Activated CD4-positive, CD25-positive, alpha-beta regulatory T cell treated with anti-CD3 and anti-CD28 coated beads, Interleukin-2, amount 50 U/mL, for 72 hours (primary cell): Measurements from ENCODE around the gene DLGAP4.
A peak's percentile ranks its signal among the peaks of the same experiment; 100 is the strongest.
"Not testable (repeated sequence)": the region's sequence is repeated elsewhere in the genome, so short reads cannot be mapped to it uniquely, and the experiment has no call there.

Source experiments
- DNase-seq: peaks from one replicate; pipeline ENCODE4 v3.0.0; 2021

The DLGAP4 gene

DNA sequence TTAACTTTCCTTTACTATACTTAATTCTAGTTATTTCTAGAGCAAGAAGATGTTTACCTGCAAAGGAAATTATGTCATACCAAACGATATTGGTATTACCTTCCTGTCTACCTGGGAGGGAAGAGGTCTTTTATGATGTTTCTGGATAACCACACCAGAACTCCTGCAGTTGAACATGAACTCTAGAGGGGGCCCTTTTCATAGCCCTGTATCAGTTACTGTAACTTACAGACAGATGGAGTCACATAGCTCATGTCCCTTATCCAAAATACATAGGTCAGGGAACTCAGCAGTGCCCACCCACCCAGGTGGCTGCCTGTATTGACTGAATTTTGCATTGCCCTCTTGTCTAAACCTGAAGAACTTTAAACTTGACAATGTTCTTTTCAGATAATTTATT lies 200.1 kb downstream of the DLGAP4 start:
- no peak for DNase-seq

DNA sequence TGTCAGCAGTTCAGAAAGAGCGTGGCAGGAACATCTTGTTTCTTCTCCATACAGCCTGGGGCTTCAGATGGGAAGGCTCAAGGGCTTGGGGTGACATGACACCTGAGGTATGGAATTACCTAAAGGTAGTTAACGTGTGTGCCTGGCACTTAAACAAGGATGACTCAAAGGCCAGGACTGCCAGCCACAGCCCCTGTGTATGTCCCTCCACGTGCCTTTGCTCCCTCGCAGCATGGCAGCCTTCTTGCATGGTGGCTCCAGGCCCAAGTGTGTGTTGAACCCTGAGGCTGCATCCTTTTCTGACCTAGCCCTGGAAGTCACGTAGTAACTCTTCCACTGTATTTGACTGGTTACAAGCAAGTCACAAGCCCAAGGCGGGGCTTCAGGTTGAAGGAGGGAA lies 201.6 kb downstream of the DLGAP4 start:
- no peak for DNase-seq

DNA sequence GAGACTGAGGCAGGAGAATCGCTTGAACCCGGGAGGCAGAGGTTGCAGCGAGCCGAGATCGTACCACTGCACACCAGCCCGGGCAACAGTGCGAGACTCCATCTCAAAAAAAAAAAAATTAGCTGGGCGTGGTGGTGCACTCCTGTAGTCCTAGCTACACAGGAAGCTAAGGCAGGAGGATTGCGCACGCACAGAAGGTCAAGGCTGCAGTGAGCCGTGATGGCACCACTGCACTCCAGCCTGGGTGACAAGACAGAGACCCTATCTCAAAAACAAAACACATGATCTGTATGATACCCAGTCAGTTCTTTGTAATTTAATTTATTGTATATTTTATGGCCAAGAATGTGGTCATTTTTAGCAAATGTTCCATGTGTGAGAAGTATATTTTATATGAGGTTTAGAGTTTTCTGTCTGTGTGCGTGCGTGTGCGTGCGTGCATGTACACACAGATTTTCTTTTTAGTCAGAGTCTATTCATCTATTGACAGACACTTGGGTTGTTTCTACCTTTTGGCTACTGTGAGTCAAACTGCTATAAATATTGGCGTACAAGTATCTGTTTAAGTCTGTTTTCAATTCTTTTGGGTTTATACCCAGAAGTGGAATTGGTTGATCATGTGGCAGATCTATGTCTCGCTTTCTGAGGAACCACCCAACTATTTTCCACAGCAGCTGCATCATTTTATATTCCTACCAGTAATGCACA lies 213.0 kb downstream of the DLGAP4 start:
- DNase-seq: no peak

DNA sequence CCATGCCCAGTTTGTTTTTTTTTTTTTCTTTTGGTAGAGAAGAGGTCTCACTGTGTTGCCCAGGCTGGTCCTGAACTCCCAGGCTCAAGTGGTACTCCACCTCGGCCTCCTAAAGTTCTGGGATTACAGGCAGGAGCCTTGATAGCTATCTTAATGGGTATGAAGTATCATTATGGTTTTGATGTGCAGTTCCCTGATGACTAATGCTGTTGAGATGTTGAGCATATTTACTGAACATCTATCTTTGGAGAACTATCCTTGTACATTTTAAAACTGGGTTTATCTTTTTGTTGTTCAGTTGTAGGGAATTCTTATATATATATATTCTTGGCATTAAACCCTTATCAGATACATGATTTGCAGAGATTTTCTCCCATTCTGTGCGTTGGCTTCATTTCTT lies 213.8 kb downstream of the DLGAP4 start:
- no peak for DNase-seq

DNA sequence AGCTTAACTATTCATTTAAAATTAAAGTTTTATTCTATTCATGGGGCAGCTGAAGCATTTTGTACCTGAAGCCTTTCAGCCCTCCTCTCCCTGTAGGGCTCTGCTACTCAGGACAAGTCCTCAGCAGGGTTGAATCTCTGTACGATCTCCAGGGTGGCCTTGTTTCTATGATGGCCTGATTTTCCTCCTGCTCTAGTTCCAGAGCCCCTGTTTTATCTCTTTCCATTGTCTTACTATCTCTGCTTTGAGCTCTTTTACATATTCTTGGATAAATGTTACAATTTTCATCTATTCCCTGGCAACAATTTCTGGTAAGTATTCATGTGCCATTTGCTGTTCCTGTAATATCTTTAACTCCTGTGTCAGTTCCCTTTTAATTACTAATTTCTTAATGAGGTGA lies 215.4 kb downstream of the DLGAP4 start:
- no peak for DNase-seq

DNA sequence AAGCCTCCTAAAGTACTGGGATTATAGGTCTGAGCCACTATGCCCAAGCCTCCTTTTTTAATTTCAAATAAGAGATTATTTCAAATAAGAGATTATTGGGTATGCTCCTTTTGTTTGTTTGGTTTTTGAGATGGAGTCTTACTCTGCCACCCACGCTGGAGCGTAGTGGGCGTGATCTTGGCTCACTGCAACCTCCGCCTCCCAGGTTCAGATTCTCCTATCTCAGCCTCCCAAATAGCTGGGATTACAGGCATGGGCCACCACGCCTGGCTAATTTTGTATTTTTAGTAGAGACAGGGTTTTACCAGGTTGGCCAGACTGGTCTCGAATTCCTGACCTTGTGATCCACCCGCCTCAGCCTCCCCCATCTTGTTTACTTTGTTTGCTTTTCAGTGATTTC lies 216.3 kb downstream of the DLGAP4 start:
- DNase-seq: not testable (repeated sequence)

DNA sequence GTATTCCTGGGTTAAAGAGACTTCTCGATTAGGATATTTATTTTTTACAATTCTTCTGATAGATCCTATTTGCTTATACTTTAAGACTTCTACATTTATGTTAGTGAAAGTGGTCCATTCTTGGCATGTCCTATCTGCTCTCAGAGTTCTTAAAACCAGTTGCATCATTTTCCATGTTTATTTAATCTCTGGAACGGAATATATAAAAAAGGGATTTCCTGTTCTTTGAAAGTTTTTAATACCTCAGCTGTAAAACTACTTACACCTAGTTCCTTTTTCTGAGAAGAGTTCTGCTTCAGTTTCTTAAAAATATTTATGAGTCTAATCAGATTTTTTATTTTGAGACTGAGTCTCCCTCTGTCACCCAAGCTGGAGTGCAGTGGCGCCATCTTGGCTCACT lies 217.2 kb downstream of the DLGAP4 start:
- no peak for DNase-seq

DNA sequence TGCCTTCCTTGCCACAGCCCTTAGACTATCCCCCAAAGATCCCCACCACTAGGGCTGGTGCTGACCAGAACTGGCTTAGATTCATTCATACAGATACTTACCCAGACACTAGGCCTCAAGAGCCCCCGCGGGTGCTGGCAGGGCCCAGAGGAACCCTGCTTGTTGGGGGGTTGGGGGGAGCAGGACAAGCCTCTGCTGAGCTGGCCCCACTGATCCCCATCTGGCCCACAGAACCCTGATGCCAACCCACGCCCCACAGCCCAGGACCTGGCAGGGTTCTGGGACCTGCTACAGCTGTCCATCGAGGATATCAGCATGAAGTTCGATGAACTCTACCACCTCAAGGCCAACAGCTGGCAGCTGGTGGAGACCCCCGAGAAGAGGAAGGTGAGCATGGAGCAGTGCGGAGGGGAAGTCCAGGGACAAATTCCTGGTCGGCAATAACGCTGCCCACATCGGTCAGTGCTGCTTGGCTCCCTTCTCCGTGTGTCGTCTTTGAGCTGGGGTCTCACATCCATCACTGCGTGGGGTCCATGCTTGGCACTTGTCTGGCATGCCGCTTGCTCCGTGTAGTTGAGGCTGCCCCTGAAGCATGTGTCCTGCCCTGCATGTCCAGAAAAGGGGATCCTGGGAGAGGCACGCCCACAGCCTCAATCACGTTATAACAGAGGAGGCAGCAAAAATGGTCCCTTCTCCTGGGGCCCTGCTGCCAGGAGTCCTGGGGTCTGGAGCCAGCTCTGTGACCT lies 219.7 kb downstream of the DLGAP4 start:
- DNase-seq: peak; percentile 6

DNA sequence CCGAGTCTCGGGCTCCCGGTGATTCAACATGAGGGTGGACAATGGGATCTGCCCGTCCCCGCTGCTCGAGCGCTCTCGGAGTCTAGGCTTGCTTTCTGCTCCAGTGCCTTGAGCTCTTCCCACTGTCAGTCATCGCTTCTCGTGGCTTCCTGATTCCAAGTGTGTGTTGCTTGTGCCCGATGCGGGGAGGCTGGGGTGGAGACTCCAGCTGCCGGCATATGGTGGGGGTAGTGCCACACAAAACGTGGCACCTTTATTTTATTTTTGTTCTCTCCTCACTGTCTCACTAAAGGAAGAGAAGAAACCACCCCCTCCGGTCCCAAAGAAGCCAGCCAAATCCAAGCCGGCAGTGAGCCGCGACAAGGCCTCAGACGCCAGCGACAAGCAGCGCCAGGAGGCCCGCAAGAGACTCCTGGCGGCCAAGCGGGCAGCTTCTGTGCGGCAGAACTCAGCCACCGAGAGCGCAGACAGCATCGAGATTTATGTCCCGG lies 220.4 kb downstream of the DLGAP4 start:
- peak; percentile 8 for DNase-seq

DNA sequence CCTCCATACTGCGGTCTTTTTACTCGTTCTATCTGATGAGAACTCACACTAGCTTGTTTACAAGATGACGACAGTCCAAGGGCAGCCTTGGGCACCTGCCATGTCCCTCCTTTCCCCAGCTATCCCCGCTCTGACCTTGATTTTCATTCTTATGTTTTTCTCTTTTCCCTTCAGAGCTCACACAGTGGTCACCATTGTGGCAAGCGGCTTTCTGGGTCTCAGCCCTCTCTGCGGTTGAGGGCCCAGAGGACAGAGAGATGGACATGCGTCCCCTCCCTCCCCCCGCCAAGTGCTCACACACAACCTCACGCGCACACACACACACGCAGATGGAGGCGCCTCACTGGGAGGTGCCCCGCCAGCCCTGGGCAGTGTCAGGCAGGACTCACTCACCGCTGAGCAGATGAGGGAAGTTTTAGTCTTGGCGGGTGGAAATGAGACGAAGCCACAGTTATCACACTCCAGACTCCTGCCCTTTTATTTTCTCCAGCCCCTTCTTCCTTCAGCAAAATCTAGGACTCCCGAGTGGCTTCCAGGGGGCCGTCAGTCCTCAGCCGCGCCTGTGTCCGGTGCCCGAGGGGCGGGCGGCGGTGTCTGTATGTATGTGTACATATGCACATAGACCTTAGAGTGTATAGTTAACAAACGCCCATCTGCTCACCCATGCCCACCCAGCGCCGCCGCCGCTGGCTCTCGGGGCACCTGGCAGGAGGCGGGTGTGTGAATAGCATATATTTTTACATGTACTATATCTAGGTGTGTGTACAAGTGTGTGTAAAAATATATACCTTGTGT lies 221.4 kb downstream of the DLGAP4 start:
- DNase-seq: no peak

DNA sequence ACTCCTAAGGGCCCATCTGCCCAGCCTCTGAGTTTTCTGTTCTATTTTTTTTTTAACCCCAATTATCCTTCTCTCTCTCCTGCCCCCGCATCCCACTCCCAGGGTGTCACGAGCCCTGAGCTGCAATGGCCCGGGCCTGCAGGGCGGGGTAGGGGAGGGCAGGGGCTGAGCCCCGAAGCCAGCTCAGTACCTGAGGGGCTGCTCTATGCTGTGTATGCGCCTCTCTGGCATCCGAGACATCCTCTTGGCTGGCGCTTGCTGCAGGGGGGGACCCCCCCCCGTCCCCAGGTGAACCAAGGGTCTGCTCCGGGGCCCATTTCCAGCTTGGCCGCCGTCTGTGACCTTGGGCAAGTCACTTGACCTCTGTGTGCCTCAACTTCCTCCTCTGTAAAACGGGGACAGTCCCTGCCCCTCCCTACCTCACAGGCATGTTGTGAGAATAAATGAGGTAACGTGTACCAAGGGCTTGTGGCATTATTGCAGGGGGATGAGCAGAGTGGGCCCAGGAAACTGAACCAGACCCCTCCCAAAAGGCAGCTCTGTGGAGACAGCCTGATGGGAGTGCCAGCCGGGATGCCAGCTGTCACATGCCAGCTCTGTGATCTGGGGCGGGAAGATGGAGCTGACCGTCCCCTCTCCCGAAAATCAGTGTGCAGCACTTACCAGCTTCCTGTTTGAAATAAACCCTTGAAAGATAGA lies 222.2 kb downstream of the DLGAP4 start:
- DNase-seq: no peak

DNA sequence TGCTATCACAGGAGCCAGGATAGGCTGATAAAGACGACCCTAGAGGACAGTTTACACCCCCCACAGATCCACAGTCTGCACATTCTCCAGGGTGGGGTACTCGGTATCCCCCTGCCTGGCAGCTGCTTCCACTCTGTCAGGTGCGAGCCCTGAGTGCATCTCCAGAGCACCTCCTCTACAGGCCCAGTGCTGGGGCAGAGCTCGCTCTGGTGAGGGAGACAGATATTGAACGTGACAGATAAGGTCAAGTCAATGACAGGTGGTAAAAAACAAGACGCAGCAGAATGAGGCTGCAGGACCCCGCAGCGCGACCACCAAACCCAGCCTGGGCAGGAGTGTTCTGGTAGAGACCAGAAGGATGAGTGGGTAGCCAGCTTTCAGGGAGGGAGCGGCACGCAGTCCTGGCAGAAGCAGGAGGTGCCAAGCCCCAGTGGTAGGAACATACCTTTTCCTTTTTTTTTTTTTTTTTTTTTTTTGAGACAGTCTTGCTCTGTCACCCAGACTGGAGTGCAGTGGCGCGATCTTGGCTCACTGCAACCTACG lies 222.8 kb downstream of the DLGAP4 start:
- no peak for DNase-seq

DNA sequence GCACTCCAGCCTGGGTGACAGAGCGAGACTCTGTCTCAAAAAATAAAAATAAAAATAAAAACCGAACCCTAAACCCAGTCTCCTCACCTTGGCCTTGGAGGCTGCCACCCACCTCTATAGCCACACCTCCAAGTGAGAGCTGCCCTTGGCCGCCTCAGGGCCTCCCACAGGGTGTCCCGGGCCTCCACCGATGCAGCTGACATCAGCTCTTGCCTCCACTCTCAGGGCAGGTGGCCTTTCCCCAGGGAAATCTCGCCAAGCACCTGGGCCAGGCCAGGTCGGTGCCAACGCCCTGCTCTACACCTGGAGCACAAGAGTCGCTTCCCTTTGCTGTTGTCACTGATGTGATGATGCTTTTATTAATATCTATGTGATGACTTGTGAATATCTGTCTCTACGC lies 226.2 kb downstream of the DLGAP4 start:
- no peak for DNase-seq

DNA sequence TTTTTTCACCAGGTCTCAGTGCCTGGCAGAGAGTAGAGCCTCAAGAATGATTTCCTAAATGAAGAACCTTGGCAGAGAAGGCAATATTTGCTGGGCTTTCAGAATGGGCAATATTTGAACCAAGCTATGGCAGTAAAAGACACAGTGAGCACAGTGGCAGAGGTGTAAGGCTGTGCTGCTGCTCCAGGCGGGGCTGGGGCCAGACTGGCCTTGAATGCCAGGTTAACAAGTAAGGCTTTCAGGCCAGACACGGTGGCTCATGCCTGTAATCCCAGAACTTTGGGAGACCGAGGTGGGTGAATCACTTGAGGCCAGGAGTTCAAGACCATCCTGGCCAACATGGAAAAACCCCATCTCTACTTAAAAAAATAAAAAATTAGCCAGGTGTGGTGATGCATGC lies 226.7 kb downstream of the DLGAP4 start:
- DNase-seq: no peak

DNA sequence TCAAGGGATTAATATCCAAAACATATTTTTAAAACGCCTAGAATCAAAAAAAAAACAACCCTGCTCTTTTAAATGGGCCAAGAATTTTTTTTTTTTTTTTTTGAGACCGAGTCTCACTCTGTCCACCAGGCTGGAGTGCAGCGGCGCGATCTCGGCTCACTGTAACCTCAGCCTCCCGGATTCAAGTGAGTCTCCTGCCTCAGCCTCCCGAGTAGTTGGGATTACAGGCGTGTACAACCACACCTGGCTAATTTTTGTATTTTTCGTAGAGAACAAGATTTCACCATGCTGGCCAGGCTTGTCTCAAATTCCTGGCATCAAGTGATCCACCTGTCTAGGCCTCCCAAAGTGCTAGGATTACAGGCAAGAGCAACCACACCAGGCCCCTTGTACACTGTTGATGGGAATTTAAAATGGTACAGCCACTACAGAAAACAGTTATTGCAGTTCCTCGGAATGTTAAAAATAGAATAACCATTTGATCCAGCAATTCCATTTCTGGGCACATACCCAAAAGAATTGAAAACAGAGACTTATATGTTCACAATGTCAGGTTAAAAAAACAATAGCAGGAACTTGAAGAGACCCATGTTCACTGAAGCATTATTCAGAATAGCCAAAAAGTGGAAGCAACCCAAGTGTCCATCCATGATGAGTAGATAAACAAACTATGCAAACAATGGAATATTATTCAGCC lies 232.0 kb downstream of the DLGAP4 start:
- DNase-seq: no peak

DNA sequence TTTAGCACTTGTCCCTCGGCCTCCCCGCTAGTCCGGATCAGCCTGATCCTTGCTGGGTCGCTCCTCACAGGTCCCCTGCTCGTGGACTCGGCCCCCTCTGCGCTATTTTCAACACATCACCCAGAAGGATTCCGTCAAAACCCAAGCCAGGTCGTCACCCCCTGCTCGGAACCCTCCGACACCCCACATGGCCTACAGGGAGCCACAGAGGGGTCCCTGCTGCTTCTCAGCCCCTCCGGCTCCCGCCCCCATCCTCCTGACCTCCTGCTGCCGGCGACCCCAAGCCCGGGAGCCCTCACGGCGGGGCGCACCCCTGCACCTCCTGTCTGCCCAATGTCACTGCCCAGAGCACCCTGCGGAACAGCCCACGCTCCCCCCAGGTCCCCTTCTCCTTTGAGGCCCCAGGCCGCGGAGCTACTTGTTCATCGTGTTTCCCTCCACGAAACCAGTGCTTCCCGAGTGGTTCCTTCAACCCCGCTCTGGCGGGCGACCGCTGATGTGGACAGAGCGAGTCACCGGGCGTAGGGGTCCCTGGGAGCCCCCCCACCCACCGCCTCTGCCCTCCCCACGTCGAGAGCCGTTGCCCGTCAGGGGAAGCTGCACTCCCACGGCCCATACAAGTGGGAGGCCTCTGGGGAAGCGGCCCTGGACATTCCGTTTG lies 234.5 kb downstream of the DLGAP4 start:
- DNase-seq: no peak

DNA sequence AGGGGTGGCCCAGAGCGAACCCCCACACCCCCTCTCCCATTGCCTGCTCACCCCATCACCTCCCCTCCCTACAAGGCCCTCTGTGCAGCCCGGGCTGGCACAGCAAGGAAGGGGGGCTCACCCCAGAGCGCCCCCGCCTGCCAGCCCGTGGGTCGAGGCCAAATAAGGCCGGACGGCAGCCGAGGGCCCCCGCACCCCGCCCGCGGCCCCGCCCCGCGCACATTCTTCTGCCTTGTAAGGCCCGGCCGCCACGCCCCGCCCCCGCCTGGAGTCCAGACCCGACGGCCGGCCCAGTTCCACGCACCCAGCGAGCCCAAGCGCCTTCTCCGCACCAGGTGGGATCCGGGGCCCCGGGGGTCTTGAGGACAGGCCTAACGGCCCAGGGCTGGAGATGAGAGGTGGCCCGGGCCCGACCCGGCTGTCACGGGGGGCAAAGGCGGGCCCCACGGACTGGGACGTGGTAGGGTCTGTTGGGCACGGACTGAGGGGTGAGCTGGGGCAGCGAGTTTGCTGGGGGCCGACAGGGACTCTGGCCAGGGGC lies 235.2 kb downstream of the DLGAP4 start, which contains the start of gene MYL9:
MYL9 (plus strand) TSS at position 293 of the 541 bp plus-strand sequence. CDS start 3,366 bp downstream, outside the sequence.
- no peak for DNase-seq

DNA sequence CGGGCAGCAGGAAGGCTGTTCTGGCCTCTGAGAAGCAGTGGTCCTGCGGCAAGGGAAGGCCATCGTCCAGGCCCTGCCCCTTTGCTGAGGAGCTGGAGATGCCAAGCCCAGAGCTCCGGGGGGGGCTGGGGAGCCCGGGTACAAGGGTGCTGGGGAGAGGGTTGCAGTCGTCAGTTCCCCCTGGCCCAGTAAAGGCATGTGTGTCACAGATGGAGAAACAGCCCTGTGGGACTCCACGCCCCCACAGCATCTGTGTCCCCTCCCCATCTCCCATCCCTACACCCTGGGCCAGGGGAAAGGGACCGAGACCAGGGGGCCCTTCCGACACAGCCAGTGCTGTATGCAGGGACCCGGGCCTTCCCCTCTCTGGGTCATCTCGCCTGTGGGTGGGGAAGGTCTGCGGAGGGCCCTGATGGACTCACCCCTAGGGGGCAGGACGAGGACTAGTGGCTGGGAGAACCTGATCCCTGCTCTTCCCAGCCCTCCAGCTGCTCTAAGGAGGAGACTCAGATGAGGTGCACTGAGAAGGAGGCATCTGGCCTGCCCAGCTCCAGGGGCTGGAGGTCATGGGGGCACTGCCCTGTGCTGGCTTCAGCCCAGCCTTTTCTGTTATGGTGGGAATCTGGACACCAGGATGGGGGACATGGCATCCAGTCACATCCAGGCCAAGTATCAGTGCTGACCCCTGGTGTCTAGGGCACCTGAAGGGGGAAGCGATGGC lies 235.8 kb downstream of the DLGAP4 start:
- no peak for DNase-seq

DNA sequence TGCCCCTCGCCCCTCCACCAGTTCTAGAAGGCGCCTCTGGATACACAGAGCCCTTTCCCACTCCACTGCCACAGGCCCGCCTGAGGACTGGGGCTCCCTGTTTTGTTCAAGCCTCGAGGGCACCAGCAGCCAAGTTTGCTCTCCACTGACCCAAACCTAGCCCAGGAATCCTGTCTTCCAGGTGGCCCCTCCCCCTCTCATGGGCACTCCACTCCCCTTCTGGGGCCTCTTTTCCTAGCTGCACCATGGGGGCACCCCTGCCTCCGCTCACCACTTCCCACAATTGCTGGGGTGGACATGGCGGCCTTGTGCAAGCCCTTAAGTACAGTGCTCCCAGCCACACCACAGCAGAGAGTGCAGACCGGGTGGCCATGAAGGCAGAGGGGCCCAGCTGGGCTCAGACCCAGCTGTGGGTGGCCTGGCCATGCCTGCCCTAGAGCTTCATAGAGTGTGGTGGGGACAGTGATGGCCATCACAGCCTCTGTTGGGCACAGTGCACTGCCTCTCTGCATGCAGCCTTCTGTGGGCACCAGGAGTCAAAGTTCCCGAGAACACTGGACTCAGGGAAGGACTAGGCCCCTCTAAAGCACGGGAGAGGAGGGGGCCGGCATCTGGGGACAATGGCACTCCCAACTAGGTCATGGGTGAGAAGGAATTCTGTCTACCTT lies 236.5 kb downstream of the DLGAP4 start:
- DNase-seq: no peak
